OCI-M2 (cell line): ENCODE results near the gene DKC1.
A peak's percentile ranks its signal among the peaks of the same experiment; 100 is the strongest.

Source experiments
- DNase-seq: peaks from one replicate; lab custom pipeline; 2025; ENCODE audit not compliant: unreplicated experiment; lab: John Stamatoyannopoulos, UW

The DKC1 gene

DNA sequence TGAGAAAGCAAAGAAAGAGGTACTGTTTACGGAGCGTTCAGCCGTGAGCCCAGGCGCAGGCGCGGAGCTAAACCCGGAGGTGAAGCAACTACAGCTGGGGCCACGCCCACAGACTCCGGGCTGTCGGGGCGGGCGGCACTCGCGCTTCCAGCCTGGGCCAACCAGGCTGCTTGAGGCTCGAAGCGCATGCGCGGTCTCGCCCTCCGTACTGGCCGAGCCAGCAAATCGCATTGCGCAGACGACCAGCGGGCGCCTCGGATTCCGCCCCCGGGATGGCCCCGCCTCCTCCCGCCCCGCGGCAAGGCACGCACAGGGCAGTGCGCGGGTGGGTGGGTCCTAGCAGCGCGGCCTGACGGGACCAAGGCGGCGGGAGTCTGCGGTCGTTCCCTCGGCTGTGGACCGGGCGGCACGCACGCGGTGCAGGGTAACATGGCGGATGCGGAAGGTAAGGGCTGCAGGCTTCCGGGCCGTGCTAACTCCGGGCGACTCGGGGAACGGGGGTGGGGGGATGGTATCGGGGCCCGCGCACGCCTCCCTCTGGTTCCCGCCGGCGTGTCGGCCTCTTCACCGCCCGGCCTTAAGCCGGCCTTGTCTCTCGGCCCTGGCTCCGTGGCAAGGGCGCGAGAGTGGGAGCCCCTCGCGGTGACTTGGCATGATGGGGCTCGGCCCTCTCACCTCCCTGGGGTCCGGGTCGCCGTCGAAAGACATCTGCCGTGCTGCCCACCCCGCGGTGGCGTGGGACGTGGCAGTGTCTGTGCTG is at the start of gene DKC1:
DKC1 (plus strand) TSS at position 328 of the 760 bp plus-strand sequence; CDS start at position 430, 102 bp downstream.
- peak; percentile 40 for DNase-seq

GRCh38 chrX:154714925-154715324 is 47.7 kb upstream of the DKC1 start:
- DNase-seq: no peak

GRCh38 chrX:154715825-154716224 is 46.8 kb upstream of the DKC1 start:
- no peak for DNase-seq

- DNase-seq: no peak
Measured at GRCh38 chrX:154717824-154718223, 44.8 kb upstream of the DKC1 start.

- DNase-seq: no peak
Measured at GRCh38 chrX:154718616-154719015, 44.0 kb upstream of the DKC1 start.

DNA sequence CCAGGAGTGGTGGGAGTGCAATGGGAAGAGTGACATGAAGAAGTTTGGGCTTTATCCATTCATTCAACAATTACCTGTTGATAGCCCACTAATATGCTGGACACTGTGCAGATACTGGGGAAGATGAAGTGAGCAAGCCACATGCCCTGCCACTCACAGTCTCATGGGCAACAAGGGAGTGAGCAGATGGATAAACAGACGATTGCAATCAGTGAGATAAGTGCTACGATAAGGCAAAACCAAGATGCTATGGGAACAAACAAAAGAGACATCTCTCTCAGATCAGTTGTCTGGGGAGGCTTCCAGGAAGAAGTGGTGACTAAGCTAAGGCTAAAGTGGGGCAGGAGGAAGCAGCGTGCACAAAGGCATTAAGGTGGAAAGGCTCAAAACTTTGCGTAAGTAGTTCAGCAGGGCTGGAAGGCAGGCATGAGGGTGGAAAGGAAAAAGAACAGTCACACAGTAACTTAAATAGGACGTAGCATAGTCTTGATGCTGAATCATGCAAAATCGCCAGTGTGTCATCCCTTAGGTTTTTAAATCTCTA is 43.5 kb upstream of the DKC1 start:
- no peak for DNase-seq

- no peak for DNase-seq
Measured at GRCh38 chrX:154720067-154720466, 42.6 kb upstream of the DKC1 start.

DNA sequence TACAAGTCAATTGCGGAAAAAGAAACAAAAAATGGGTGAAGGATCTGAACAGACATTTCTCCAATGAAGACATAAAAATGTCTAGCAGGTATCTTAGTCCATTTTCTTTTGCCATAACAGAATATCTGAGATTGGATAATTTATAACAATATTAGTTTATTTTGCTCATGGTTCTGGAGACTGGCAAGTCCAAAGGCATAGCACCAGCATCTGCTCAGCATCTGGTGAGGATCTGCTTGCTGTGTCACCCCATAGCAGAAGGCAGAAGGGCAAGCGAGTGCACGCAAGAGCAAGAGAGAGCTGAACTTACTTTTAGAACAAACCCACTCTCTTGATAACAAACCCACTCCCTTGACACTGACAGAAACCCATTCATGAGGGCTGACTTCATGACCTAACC is 41.5 kb upstream of the DKC1 start:
- DNase-seq: no peak

DNA sequence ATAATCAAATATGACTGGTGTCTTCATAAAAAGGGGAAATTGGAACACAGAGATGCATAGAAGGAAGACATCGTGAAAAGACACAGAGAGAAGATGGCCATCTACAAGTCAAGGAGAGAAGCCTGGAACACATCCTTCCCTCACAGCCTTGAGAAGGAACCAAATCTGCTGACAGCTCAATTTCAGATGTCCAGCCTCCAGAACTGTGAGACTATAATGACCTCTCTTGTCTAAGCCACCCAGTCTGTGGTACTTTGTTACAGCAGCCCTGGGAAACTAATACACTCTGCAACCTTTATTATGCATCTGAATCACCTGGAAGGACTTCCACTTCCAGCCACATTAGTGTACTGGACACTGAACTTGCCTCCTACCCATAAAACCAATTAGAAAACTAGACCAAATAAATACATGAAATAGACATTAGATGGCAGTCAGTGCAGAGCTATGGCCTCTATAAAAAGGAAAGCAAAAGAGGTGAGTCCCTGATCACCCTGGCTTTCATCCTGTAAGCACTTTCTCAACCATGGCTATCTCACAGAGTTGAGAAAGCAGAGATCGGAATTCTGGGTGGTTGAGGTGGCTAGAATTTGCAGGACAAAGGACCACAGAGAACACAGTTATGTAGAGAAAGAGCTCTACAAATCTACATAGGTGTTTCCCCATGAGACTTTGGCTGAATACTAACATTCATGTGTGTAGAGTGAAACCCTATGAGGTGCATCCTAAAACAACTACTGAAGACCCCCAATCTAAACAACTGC is 37.5 kb upstream of the DKC1 start:
- no peak for DNase-seq

DNA sequence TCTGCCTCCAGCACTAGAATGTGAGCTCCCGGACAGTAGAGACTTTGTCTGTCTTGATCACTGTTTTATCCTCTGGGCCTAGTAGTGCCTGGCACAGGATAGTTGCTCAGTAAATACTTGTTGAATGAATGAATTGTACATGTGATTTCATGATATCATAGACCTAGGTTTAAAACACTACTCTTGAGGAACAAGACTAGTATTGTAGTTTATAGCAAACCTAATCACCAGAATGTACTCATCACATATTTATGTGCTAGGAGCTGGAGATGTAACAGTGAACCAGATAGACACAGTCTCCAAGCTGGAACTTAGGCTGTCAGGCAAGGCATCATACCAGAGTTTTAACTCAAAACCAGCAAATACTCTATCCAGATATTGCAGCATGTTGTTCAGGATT is 35.2 kb upstream of the DKC1 start:
- DNase-seq: no peak

DNA sequence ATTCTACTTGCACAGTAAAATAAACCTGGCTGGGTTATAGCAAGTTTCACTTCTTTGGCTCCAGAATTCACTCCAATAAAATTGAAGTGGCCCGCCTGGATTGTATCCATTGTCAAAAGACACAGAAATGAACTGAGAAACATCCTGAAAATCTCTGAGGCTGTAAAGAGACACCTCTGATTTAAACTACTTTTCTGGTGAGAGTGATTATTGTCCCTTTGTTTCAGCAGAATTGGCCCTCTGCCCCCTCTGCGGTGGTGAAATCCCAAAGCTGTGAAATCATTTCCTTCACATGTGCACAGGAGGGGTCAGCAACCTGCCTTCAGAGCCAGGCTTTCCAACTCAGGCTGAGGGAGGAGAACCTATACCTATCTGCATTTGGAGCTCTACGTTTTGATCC is 34.8 kb upstream of the DKC1 start:
- DNase-seq: no peak

DNA sequence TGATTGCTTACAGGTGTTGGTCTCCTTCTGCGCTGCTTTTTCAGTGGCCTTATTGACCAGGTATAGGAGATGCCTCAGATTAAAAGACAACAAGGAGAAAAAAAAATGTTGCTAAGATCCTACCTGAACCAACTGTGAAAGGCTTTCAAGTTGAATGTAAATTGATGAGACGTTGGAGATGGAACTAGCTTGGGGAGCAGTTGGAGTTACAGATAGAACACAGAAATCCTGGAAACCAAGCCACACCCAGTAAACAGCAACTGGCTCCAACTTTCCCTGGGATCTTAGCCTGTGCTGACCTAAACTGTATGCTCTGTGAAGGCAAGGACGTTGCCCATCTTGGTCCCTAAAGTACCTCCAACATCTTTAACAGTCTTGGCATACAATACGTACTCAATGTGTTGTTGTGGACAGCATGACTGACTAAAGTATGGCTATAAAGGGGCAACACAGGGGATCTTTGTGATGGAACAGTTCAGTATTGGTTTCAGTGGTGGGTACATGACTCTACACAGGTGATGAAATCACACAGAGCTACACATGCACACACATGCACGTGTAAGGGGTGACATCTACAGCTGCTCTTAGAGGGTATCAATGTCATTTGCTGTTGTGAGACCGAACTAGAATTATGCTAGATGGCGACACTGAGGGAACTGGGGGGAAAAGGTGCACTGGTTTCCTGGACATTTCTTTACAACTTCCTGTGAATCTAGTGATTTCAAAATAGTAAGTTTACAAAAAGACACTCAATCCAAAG is 34.1 kb upstream of the DKC1 start:
- no peak for DNase-seq

- DNase-seq: no peak
Measured at GRCh38 chrX:154729439-154729838, 33.2 kb upstream of the DKC1 start.

GRCh38 chrX:154730253-154730891 is 32.3 kb upstream of the DKC1 start:
- no peak for DNase-seq

DNA sequence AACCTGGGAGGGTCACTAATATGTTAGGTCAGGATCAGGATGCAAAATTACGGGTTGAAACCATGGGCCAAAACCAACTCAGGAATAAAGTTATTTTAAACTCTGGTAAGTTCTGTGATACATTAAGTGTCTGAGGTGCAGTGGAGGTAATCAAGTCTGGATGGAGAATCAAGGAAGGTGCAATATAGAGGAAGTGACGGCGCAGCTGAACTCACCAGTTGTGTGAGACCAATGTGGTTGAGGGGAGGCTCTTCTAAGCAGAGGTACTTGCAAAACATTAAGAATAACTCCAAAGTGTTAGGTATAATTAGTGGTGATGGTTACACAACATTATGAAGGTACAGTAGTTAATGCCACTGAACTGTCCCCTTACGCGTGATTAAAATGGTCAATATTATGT is 31.5 kb upstream of the DKC1 start:
- DNase-seq: no peak

DNA sequence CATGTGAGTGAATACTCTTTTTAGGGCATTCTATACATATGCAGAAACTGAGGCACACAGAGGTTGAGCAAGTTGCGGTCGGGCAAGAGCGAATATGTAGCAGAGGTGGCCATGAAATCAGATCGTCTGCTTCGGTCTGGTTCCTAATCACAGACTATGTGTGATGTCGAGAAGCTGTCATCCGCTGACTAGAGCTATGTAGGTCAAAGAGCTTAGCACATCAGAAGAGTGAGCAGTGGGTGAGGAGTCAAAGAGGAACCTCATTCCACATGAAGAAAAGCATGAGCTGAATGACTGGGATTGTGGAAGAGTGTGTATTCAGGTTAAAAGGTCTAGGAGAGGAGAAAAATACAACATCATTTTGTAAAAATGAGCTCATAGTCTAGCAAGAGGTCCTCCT is 30.8 kb upstream of the DKC1 start:
- no peak for DNase-seq

DNA sequence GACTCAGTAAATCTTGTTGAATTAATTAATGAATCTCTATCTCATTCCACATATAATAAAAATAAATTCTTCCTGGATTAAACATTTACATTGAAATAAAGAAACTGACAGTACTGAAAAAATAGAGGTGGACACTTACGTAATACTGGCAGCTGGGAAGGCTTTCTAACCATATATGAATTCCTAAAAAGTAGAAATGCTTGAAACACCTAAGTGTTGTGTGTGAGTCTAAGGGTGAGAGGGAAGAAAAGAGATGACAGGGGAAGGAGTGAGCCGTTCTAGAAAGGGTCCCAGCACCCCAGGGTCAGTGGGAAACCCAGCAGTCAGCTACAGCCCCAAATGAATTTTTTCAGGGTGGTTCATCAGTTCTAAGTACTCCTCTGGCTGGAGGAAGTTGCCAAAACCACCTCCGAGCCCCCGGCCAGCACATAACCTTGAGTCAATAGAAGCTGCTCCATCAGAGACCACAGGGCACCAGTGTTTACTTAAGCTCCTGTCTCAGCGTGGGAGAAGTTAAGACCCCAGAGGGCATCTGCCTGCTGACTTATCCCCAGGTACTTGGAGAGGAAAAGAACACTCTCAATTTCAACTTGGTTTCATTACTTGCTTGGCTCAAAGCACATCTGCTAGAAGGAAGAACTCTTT is 30.1 kb upstream of the DKC1 start:
- DNase-seq: no peak

DNA sequence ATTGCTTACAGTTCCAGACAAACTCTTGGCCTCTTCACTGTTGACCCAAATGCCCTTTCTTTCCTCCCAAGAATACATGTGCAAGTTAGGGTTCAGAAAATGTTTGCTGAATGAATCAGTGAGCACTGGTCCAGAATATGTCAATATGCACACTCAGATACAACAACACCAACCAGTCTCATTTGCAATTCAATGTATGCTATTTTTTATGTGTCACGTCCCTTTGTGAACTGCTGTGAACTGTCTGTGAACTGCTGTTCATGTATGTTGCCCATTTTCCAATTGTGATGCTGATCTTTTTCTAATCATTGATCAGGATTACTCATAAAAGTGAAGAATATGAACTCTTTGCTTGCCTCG is 29.6 kb upstream of the DKC1 start:
- DNase-seq: no peak

- DNase-seq: no peak
Measured at GRCh38 chrX:154734061-154734781, 28.4 kb upstream of the DKC1 start.
